Large intestine (tissue), 3 donors: ENCODE results near the gene AFP. TPM values are rescaled to one million over a fixed set of nuclear protein-coding genes. Genes with fewer than 3 reads are reported as not detected.

Source experiments
- DNase-seq, 2 donors: peaks; one replicate each; pipeline versions ENCODE4 v3.0.0 to v3.0.0-alpha.2; 2013
- H3K27ac ChIP-seq: one replicate; pipeline ENCODE4 v1.5.1; 2013; ENCODE audit warnings: low read length
- H3K27me3 ChIP-seq: 2 replicates; pipeline ENCODE4 v1.6.1; 2013; ENCODE audit warnings: low read length; ENCODE audit not compliant: control insufficient read depth, insufficient read depth
- H3K36me3 ChIP-seq: 2 replicates; pipeline ENCODE4 v1.6.1; 2013; ENCODE audit warnings: low read length; ENCODE audit not compliant: control insufficient read depth, insufficient read depth
- H3K4me1 ChIP-seq: one replicate; pipeline ENCODE4 v1.6.1; 2013; ENCODE audit warnings: low read length; ENCODE audit not compliant: control insufficient read depth, insufficient read depth
- H3K4me3 ChIP-seq: one replicate; pipeline ENCODE4 v1.5.1; 2013; ENCODE audit warnings: low read length
- H3K9me3 ChIP-seq: one replicate; pipeline ENCODE4 v1.6.1; 2013; ENCODE audit warnings: mild to moderate bottlenecking, low read depth, low read length, moderate library complexity; ENCODE audit not compliant: control insufficient read depth
- WGBS: methylation state at CpG from one replicate; pipeline ENCODE4 v1.1.5; 2013; ENCODE audit warnings: low lambda C conversion rate; ENCODE audit not compliant: insufficient coverage; 5-methylcytosine and 5-hydroxymethylcytosine counted together
- polyA plus RNA-seq: library from polyadenylated mRNA; unstranded; fragments of 120-200 nt; gene quantifications from one replicate; pipeline ENCODE4 v1.2.1, GENCODE V29; 2013

AFP gene
- polyA plus RNA-seq, 1 donor = 442 TPM

- DNase-seq = no peak
- Histone ChIP-seq H3K4me1 (no peaks in the 10 kb centered on the region), H3K27ac (no peak overlapping the region), H3K4me3 (no peak overlapping the region), H3K36me3 (no peaks in the 10 kb centered on the region), H3K27me3 (no peaks in the 10 kb centered on the region), H3K9me3 (no peaks in the 10 kb centered on the region)
Observed at GRCh38 chr4:73421708-73422457, 14.1 kb upstream of the AFP start.

GRCh38 chr4:73422458-73422752, 13.6 kb upstream of the AFP start:
- Histone ChIP-seq H3K4me3 (no peak overlapping the region), H3K4me1 (no peaks in the 10 kb centered on the region), H3K27me3 (no peaks in the 10 kb centered on the region), H3K9me3 (no peaks in the 10 kb centered on the region), H3K36me3 (no peaks in the 10 kb centered on the region), H3K27ac (no peak overlapping the region)
- WGBS = 100% methylated on average over 2 of the region's 4 CpGs
- no peak for DNase-seq

- H3K4me3 ChIP-seq = no peak overlapping the region
- H3K9me3 ChIP-seq = no peaks in the 10 kb centered on the region
- H3K27me3 ChIP-seq = no peaks in the 10 kb centered on the region
- no peak overlapping the region for H3K27ac ChIP-seq
- H3K4me1 ChIP-seq = no peaks in the 10 kb centered on the region
- no peaks in the 10 kb centered on the region for H3K36me3 ChIP-seq
- DNase-seq = no peak
Observed at GRCh38 chr4:73423184-73423583, 12.8 kb upstream of the AFP start.

- peak; percentile 16 to 56 for DNase-seq
- H3K4me1 ChIP-seq = peaks cover 2% of the 10 kb centered on the region
- H3K27me3 ChIP-seq = no peaks in the 10 kb centered on the region
- WGBS = 53% methylated on average over 3 of the region's 3 CpGs
- H3K4me3 ChIP-seq = no peak overlapping the region
- no peaks in the 10 kb centered on the region for H3K9me3 ChIP-seq
- H3K36me3 ChIP-seq = no peaks in the 10 kb centered on the region
- H3K27ac ChIP-seq = no peak overlapping the region
Observed at GRCh38 chr4:73426666-73427065, 9.4 kb upstream of the AFP start.

GRCh38 chr4:73429118-73429517, 6.9 kb upstream of the AFP start:
- Histone ChIP-seq H3K36me3 (no peaks in the 10 kb centered on the region), H3K9me3 (no peaks in the 10 kb centered on the region), H3K4me3 (no peak overlapping the region), H3K27me3 (no peaks in the 10 kb centered on the region), H3K4me1 (peaks cover 9% of the 10 kb centered on the region), H3K27ac (no peak overlapping the region)
- no CpG with 5 or more reads among the region's 2 CpGs for WGBS
- no peak for DNase-seq

- Histone ChIP-seq H3K27me3 (no peaks in the 10 kb centered on the region), H3K27ac (no peak overlapping the region), H3K4me3 (no peak overlapping the region), H3K9me3 (no peaks in the 10 kb centered on the region), H3K4me1 (peaks cover 9% of the 10 kb centered on the region), H3K36me3 (no peaks in the 10 kb centered on the region)
- WGBS = 80% methylated on average over 1 of the region's 2 CpGs
- DNase-seq = no peak
Observed at GRCh38 chr4:73429826-73430587, 6.0 kb upstream of the AFP start.

- peaks cover 13% of the 10 kb centered on the region for H3K4me1 ChIP-seq
- DNase-seq = no peak
- H3K27me3 ChIP-seq = no peaks in the 10 kb centered on the region
- H3K36me3 ChIP-seq = no peaks in the 10 kb centered on the region
- H3K27ac ChIP-seq = peak overlapping the region; percentile 69
- WGBS = no CpG with 5 or more reads among the region's 1 CpG
- no peaks in the 10 kb centered on the region for H3K9me3 ChIP-seq
- H3K4me3 ChIP-seq = no peak overlapping the region
Observed at GRCh38 chr4:73431813-73432168, 4.2 kb upstream of the AFP start.

GRCh38 chr4:73432169-73433000, 3.6 kb upstream of the AFP start:
- Histone ChIP-seq H3K9me3 (no peaks in the 10 kb centered on the region), H3K27ac (peak overlapping the region; percentile 71), H3K4me1 (peaks cover 13% of the 10 kb centered on the region), H3K27me3 (no peaks in the 10 kb centered on the region), H3K4me3 (no peak overlapping the region), H3K36me3 (no peaks in the 10 kb centered on the region)
- peak; percentile 73 to 90 for DNase-seq
- WGBS = 50% methylated on average over 1 of the region's 5 CpGs

- WGBS = 40% methylated on average over 2 of the region's 2 CpGs
- Histone ChIP-seq H3K27me3 (no peaks in the 10 kb centered on the region), H3K9me3 (no peaks in the 10 kb centered on the region), H3K4me3 (no peak overlapping the region), H3K27ac (peak overlapping the region; percentile 71), H3K4me1 (peaks cover 13% of the 10 kb centered on the region), H3K36me3 (no peaks in the 10 kb centered on the region)
- no peak for DNase-seq
Observed at GRCh38 chr4:73433140-73433539, 2.9 kb upstream of the AFP start.

- H3K36me3 ChIP-seq = no peaks in the 10 kb centered on the region
- no peak for DNase-seq
- no peaks in the 10 kb centered on the region for H3K27me3 ChIP-seq
- no peak overlapping the region for H3K4me3 ChIP-seq
- no peaks in the 10 kb centered on the region for H3K9me3 ChIP-seq
- 67% methylated on average over 3 of the region's 3 CpGs for WGBS
- peaks cover 13% of the 10 kb centered on the region for H3K4me1 ChIP-seq
- H3K27ac ChIP-seq = no peak overlapping the region
Observed at GRCh38 chr4:73434311-73434710, 1.7 kb upstream of the AFP start.
